Measurements from ENCODE around the gene MYOCD.

MYOCD gene

DNA sequence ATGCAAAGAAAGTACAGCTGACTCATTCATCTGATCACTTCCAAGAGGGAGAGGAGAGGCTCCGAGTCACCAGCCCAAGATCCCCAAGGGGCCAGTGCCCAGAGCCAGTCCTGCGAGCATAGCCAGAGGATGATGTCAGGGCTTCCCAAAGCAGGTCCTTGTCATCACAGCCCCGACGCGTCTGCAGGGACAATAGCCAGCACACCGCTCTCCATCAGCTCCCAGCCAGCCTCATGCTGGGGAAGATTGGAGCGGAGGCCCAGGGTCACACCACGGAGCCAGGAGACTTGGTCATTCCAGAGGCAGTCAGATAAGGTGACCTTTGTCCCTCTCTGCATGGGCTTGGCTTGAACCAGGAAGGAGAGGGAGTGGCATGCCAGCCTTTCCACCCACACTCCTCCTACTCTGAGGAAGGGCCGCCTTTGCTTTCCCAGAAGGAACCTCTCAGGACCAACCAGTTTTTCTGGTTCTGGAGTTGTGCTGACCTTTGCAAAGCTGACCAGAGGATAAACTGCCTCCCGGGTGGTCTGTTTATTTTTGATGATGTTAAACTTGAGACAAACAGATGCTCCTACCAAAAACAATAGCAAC is 65.3 kb downstream of the MYOCD start:
- H3K4me3 Mint-ChIP-seq: no peak overlapping the region

DNA sequence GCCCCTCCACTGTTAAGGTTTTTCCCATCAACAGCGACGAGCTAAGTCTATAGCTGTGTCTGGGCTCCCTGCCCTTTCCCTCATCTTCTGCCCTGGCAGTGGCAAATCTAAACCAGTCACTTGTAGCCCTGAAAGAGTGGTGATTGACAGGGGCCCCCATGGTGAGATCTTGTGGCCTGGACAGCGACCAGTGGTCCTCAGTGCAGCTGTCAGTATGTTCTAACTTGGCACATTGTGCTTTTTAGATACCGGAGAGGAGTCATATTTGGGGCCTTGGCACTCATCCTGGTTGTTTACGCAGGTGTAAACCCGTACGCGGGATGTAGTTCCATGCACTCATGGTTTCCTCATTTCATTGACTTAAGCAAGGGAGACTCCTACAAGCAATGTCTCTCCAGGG is 66.1 kb downstream of the MYOCD start:
- peaks cover 6% of the 10 kb centered on the region for H3K27me3 Mint-ChIP-seq (ENCODE audit: low read depth, poor library complexity)
- no peak overlapping the region for H3K4me3 Mint-ChIP-seq
- no peaks in the 10 kb centered on the region for H3K36me3 Mint-ChIP-seq (ENCODE audit: low read depth)
- peaks cover 17% of the 10 kb centered on the region for H3K4me1 Mint-ChIP-seq
- H3K9me3 Mint-ChIP-seq: no peaks in the 10 kb centered on the region
- H3K27ac Mint-ChIP-seq: no peak overlapping the region
- TF ChIP-seq, protein P1, sequence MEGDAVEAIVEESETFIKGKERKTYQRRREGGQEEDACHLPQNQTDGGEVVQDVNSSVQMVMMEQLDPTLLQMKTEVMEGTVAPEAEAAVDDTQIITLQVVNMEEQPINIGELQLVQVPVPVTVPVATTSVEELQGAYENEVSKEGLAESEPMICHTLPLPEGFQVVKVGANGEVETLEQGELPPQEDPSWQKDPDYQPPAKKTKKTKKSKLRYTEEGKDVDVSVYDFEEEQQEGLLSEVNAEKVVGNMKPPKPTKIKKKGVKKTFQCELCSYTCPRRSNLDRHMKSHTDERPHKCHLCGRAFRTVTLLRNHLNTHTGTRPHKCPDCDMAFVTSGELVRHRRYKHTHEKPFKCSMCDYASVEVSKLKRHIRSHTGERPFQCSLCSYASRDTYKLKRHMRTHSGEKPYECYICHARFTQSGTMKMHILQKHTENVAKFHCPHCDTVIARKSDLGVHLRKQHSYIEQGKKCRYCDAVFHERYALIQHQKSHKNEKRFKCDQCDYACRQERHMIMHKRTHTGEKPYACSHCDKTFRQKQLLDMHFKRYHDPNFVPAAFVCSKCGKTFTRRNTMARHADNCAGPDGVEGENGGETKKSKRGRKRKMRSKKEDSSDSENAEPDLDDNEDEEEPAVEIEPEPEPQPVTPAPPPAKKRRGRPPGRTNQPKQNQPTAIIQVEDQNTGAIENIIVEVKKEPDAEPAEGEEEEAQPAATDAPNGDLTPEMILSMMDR (IDR thresholded peaks at IDR 0.05): no peak
- DNase-seq: no peak

More for the DNA sequence above, 65.3 kb downstream of the MYOCD start:
- H3K27me3 Mint-ChIP-seq (ENCODE audit: low read depth, poor library complexity): peaks cover under 1% of the 10 kb centered on the region
- DNase-seq: peak; percentile 10
- TF ChIP-seq, protein P1 (IDR thresholded peaks at IDR 0.05): no peak
- peak overlapping the region; percentile 85 for H3K27ac Mint-ChIP-seq
- H3K9me3 Mint-ChIP-seq: no peaks in the 10 kb centered on the region
- peaks cover 17% of the 10 kb centered on the region for H3K4me1 Mint-ChIP-seq
- H3K36me3 Mint-ChIP-seq (ENCODE audit: low read depth): no peaks in the 10 kb centered on the region

DNA sequence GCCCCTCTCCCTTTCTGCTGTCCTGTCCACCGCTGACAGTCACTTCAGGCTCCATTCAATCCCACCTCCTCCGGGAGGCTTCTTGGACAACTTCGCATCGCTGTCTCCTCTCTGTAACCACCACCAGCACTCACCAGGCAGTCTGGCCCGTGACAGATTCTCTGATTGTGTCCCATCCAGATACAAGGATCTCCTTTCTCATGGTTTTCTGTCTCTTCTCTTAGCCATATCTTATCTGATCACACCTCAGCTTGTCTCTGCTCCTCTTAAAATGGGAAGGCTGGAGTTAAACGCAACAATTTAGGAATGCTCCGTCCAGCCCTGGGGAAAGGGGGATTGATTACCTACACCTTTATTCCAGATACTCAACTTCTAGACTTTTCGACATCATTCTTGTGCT is 66.7 kb downstream of the MYOCD start:
- no peaks in the 10 kb centered on the region for H3K36me3 Mint-ChIP-seq (ENCODE audit: low read depth)
- H3K9me3 Mint-ChIP-seq: no peaks in the 10 kb centered on the region
- peak overlapping the region; percentile 15 for H3K27ac Mint-ChIP-seq
- TF ChIP-seq, protein P1 (IDR thresholded peaks at IDR 0.05): no peak
- no peak for DNase-seq
- peaks cover 6% of the 10 kb centered on the region for H3K27me3 Mint-ChIP-seq (ENCODE audit: low read depth, poor library complexity)
- peaks cover 17% of the 10 kb centered on the region for H3K4me1 Mint-ChIP-seq
- H3K4me3 Mint-ChIP-seq: no peak overlapping the region

DNA sequence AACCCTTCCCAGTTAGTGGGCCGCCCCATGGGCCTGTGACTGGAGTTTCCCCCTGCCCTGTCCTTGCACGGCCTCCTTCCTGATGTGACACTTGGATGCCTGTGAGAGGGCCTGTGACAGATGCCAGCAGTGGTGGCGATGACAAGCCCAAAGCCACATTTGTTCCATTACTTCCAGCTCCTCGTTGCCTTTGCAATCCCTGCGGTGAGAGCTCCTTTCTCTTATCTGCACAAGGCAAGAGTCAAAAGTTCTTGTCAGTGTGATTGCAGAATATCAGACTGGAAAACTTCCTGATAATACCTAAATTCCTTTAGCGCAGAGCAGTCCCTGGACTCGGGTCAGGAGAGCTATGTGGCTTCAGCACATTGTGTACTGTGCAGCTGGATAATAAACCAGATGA is 69.2 kb downstream of the MYOCD start:
- DNase-seq: no peak
- Mint-ChIP-seq H3K36me3 (ENCODE audit: low read depth) (no peaks in the 10 kb centered on the region), H3K9me3 (no peaks in the 10 kb centered on the region), H3K4me1 (peaks cover 17% of the 10 kb centered on the region), H3K27ac (peak overlapping the region; percentile 36), H3K27me3 (ENCODE audit: low read depth, poor library complexity) (peaks cover 6% of the 10 kb centered on the region), H3K4me3 (no peak overlapping the region)
- TF ChIP-seq, protein P1 (IDR thresholded peaks at IDR 0.05): no peak

DNA sequence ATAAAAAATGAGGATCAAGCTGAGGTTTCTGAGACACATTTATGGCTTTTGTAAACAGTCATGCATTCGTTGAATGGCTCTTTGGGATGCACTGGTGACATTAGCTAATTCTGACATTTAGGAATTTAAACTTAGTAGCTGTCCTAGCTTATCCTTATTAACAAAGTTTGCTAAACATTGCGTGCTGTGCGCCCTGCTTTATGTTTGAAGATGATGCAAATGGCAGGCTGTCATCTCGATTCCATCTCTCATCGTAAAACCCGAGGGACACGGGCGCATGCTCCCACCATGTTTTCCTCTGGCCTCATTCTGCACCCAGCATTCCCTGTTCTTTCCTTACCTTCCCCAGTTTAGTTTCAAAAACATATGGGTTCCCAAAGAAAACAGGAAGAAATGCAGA is 69.8 kb downstream of the MYOCD start:
- no peaks in the 10 kb centered on the region for H3K9me3 Mint-ChIP-seq
- TF ChIP-seq, protein P1 (IDR thresholded peaks at IDR 0.05): no peak
- DNase-seq: no peak
- H3K27ac Mint-ChIP-seq: no peak overlapping the region
- no peak overlapping the region for H3K4me3 Mint-ChIP-seq
- peaks cover 6% of the 10 kb centered on the region for H3K27me3 Mint-ChIP-seq (ENCODE audit: low read depth, poor library complexity)
- H3K36me3 Mint-ChIP-seq (ENCODE audit: low read depth): no peaks in the 10 kb centered on the region
- H3K4me1 Mint-ChIP-seq: peaks cover 15% of the 10 kb centered on the region

DNA sequence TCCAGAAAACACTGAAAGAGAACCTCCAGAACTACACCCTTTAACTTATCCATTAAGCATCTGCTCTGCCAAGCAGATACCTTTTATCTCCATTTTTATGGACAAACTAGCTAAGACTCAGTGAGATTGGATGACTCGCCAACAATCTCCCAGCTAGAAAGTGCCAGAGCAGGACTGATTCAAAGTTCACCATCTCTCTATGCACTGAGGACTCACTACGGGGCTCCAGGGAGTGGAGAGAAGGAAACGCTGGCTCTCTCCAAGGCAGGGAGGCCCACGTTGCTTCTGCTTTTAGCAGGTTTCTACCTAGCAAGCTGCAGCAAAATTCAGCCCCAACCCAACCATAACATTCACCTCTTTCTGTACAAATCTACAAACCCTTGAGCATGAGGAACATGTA is 70.8 kb downstream of the MYOCD start:
- no peak for DNase-seq
- no peaks in the 10 kb centered on the region for H3K36me3 Mint-ChIP-seq (ENCODE audit: low read depth)
- H3K9me3 Mint-ChIP-seq: no peaks in the 10 kb centered on the region
- TF ChIP-seq, protein P1 (IDR thresholded peaks at IDR 0.05): no peak
- H3K4me3 Mint-ChIP-seq: no peak overlapping the region
- peaks cover 6% of the 10 kb centered on the region for H3K27me3 Mint-ChIP-seq (ENCODE audit: low read depth, poor library complexity)
- H3K4me1 Mint-ChIP-seq: peaks cover 10% of the 10 kb centered on the region
- H3K27ac Mint-ChIP-seq: peak overlapping the region; percentile 30

Data from nephron progenitor cell (in vitro differentiated cells).